HEK293 (cell line): ENCODE results near the gene MED29.

Experiments used
- FEZF1 ChIP-seq: fragments of 450-650 bp; formaldehyde crosslinking; IDR thresholded peaks from 2 replicates; pipeline ENCODE4 v1.5.1; 2016; ENCODE audit warnings: missing biosample characterization, missing genetic modification characterization
- ZNF184 ChIP-seq: fragments of 450-650 bp; IDR thresholded peaks from 2 replicates; pipeline ENCODE4 v1.5.1; 2018; ENCODE audit warnings: missing biosample characterization, mild to moderate bottlenecking, missing genetic modification characterization
- ZNF23 ChIP-seq: fragments of 450-650 bp; formaldehyde crosslinking; IDR thresholded peaks from 2 replicates; pipeline ENCODE4 v1.5.1; 2016; ENCODE audit warnings: missing biosample characterization, missing genetic modification characterization, borderline replicate concordance
- ZNF426 ChIP-seq: fragments of 450-650 bp; formaldehyde crosslinking; IDR thresholded peaks from 2 replicates; pipeline ENCODE4 v1.5.1; 2017; ENCODE audit warnings: missing biosample characterization, missing genetic modification characterization, mild to moderate bottlenecking, inconsistent platforms, moderate library complexity
- ZNF549 ChIP-seq: fragments of 450-650 bp; IDR thresholded peaks from 2 replicates; pipeline ENCODE4 v1.5.1; 2018; ENCODE audit warnings: missing biosample characterization, missing genetic modification characterization, mild to moderate bottlenecking, inconsistent platforms, moderate library complexity
- TF ChIP-seq, protein P1 (sequence below): fragments of 450-650 bp; formaldehyde crosslinking; IDR thresholded peaks from 2 replicates; pipeline ENCODE4 v1.5.1; 2017; ENCODE audit warnings: missing biosample characterization, missing genetic modification characterization
- TF ChIP-seq, protein P2 (sequence below): fragments of 450-650 bp; formaldehyde crosslinking; IDR thresholded peaks from 2 replicates; pipeline ENCODE4 v1.5.1; 2016; ENCODE audit warnings: missing biosample characterization, missing genetic modification characterization
- TF ChIP-seq, protein P3 (sequence below): fragments of 450-650 bp; formaldehyde crosslinking; IDR thresholded peaks from 2 replicates; pipeline ENCODE4 v1.5.1; 2016; ENCODE audit warnings: missing biosample characterization, missing genetic modification characterization

DNA sequence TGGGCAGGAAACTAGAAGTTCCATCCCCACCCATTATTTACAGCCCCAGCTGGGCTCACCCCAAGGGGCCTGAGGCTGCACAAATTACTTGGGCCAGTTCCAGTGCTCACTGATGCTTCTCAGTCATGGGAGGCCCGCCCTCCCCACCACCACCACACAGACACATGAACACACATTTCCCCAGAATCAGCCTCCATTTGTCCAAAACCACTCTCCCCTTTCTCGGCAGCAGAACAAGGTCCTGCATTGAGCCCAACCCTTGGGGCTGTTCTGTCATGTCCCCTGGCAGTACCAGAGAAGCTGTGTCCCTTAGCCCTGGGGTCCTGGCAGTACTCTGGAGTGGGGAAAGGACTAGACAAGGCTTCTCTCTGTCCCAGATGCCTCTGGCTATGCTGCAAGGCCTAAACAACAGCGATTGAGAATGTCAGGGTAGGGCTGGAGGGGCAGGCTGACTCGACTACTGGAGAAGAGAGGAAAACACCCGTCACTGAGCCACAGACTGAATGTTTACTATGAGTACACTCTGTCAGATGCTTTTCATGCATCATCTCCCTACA, 27.2 kb upstream of the MED29 start:
- TF ChIP-seq ZNF184 (no peak), ZNF549 (tag by site-specific recombination) (no peak), ZNF23 (no peak), ZNF426 (tag by site-specific recombination) (no peak), FEZF1 (tag by site-specific recombination) (no peak)
- TF ChIP-seq, protein P1, sequence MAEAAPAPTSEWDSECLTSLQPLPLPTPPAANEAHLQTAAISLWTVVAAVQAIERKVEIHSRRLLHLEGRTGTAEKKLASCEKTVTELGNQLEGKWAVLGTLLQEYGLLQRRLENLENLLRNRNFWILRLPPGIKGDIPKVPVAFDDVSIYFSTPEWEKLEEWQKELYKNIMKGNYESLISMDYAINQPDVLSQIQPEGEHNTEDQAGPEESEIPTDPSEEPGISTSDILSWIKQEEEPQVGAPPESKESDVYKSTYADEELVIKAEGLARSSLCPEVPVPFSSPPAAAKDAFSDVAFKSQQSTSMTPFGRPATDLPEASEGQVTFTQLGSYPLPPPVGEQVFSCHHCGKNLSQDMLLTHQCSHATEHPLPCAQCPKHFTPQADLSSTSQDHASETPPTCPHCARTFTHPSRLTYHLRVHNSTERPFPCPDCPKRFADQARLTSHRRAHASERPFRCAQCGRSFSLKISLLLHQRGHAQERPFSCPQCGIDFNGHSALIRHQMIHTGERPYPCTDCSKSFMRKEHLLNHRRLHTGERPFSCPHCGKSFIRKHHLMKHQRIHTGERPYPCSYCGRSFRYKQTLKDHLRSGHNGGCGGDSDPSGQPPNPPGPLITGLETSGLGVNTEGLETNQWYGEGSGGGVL (tag by site-specific recombination): no peak
- TF ChIP-seq, protein P2, sequence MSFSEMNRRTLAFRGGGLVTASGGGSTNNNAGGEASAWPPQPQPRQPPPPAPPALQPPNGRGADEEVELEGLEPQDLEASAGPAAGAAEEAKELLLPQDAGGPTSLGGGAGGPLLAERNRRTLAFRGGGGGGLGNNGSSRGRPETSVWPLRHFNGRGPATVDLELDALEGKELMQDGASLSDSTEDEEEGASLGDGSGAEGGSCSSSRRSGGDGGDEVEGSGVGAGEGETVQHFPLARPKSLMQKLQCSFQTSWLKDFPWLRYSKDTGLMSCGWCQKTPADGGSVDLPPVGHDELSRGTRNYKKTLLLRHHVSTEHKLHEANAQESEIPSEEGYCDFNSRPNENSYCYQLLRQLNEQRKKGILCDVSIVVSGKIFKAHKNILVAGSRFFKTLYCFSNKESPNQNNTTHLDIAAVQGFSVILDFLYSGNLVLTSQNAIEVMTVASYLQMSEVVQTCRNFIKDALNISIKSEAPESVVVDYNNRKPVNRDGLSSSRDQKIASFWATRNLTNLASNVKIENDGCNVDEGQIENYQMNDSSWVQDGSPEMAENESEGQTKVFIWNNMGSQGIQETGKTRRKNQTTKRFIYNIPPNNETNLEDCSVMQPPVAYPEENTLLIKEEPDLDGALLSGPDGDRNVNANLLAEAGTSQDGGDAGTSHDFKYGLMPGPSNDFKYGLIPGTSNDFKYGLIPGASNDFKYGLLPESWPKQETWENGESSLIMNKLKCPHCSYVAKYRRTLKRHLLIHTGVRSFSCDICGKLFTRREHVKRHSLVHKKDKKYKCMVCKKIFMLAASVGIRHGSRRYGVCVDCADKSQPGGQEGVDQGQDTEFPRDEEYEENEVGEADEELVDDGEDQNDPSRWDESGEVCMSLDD (tag by site-specific recombination): no peak
- TF ChIP-seq, protein P3, sequence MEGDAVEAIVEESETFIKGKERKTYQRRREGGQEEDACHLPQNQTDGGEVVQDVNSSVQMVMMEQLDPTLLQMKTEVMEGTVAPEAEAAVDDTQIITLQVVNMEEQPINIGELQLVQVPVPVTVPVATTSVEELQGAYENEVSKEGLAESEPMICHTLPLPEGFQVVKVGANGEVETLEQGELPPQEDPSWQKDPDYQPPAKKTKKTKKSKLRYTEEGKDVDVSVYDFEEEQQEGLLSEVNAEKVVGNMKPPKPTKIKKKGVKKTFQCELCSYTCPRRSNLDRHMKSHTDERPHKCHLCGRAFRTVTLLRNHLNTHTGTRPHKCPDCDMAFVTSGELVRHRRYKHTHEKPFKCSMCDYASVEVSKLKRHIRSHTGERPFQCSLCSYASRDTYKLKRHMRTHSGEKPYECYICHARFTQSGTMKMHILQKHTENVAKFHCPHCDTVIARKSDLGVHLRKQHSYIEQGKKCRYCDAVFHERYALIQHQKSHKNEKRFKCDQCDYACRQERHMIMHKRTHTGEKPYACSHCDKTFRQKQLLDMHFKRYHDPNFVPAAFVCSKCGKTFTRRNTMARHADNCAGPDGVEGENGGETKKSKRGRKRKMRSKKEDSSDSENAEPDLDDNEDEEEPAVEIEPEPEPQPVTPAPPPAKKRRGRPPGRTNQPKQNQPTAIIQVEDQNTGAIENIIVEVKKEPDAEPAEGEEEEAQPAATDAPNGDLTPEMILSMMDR (tag by site-specific recombination): no peak
